ENCODE results near the gene RNASEL. TPM values are rescaled to one million over a fixed set of nuclear protein-coding genes. Genes with fewer than 3 reads are reported as not detected.

Gene RNASEL
- total and polyA plus RNA-seq, 2 donors (not counting 1 experiment from before 2014, with no cell fraction given) = 6.1 to 9.6 TPM

GRCh38 chr1:182565537-182565936, 23.5 kb downstream of the RNASEL start:
- H3K27ac ChIP-seq (ENCODE audit: insufficient read depth, low read length) = no peak overlapping the region
- H3K79me2 ChIP-seq (ENCODE audit: control insufficient read depth, insufficient read depth, low read length) = no peaks in the 10 kb centered on the region
- H3K4me3 ChIP-seq (replicated peaks in 1 of 4; ENCODE audit: control extremely low read depth in 1 of 4, insufficient read depth in 1 of 4, low read depth in 3 of 4, low read length in 4 of 4) = no peak overlapping the region
- TF ChIP-seq CTCF (conservative IDR thresholded peaks at IDR 0.05 in 1 of 2, IDR thresholded peaks at IDR 0.05 in 1 of 2; ENCODE audit: low read depth in 1 of 2, low read length in 2 of 2) (no peak), EZH2 (IDR thresholded peaks at IDR 0.05; ENCODE audit: low read length, missing control alignments) (no peak)
- no peaks in the 10 kb centered on the region for H3K9me3 ChIP-seq (ENCODE audit: control insufficient read depth, insufficient read depth, low read depth, low read length)
- no peak overlapping the region for H3K4me2 ChIP-seq (ENCODE audit: extremely low read depth, insufficient read depth, low read length)
- no peak overlapping the region for H3K9ac ChIP-seq (ENCODE audit: insufficient read depth, low read length)
- H3K27me3 ChIP-seq (ENCODE audit: control insufficient read depth, insufficient read depth, low read length) = no peaks in the 10 kb centered on the region
- H4K20me1 ChIP-seq (ENCODE audit: control insufficient read depth, extremely low read depth, insufficient read depth, low read length) = no peaks in the 10 kb centered on the region
- no peak overlapping the region for H2AFZ ChIP-seq (ENCODE audit: low read length)
- no peaks in the 10 kb centered on the region for H3K36me3 ChIP-seq (ENCODE audit: control insufficient read depth, insufficient read depth, low read length)
- no peaks in the 10 kb centered on the region for H3K4me1 ChIP-seq (ENCODE audit: control insufficient read depth, extremely low read depth, insufficient read depth, low read length)
- peak in 1 of 2 donors; percentile 2 for DNase-seq (ENCODE audit: low read depth in 2 of 2)

- no peak for TF ChIP-seq CTCF (conservative IDR thresholded peaks at IDR 0.05 in 1 of 2, IDR thresholded peaks at IDR 0.05 in 1 of 2; ENCODE audit: low read depth in 1 of 2, low read length in 2 of 2)
- no peak for TF ChIP-seq EZH2 (IDR thresholded peaks at IDR 0.05; ENCODE audit: low read length, missing control alignments)
- H3K4me3 ChIP-seq (replicated peaks in 1 of 4; ENCODE audit: control extremely low read depth in 1 of 4, insufficient read depth in 1 of 4, low read depth in 3 of 4, low read length in 4 of 4) = no peak overlapping the region
- no peak overlapping the region for H3K9ac ChIP-seq (ENCODE audit: insufficient read depth, low read length)
- no peaks in the 10 kb centered on the region for H3K79me2 ChIP-seq (ENCODE audit: control insufficient read depth, insufficient read depth, low read length)
- no peaks in the 10 kb centered on the region for H4K20me1 ChIP-seq (ENCODE audit: control insufficient read depth, extremely low read depth, insufficient read depth, low read length)
- no peaks in the 10 kb centered on the region for H3K9me3 ChIP-seq (ENCODE audit: control insufficient read depth, insufficient read depth, low read depth, low read length)
- H3K4me2 ChIP-seq (ENCODE audit: extremely low read depth, insufficient read depth, low read length) = no peak overlapping the region
- H3K36me3 ChIP-seq (ENCODE audit: control insufficient read depth, insufficient read depth, low read length) = no peaks in the 10 kb centered on the region
- DNase-seq (ENCODE audit: low read depth in 2 of 2) = no peak
- no peaks in the 10 kb centered on the region for H3K27me3 ChIP-seq (ENCODE audit: control insufficient read depth, insufficient read depth, low read length)
- H3K4me1 ChIP-seq (ENCODE audit: control insufficient read depth, extremely low read depth, insufficient read depth, low read length) = no peaks in the 10 kb centered on the region
- no peak overlapping the region for H3K27ac ChIP-seq (ENCODE audit: insufficient read depth, low read length)
- no peak overlapping the region for H2AFZ ChIP-seq (ENCODE audit: low read length)
These were observed 24.6 kb downstream of the RNASEL start for GRCh38 chr1:182564406-182565004.

- no peaks in the 10 kb centered on the region for H3K36me3 ChIP-seq (ENCODE audit: control insufficient read depth, insufficient read depth, low read length)
- DNase-seq (ENCODE audit: low read depth in 2 of 2) = no peak
- H3K4me2 ChIP-seq (ENCODE audit: extremely low read depth, insufficient read depth, low read length) = no peak overlapping the region
- no peaks in the 10 kb centered on the region for H3K79me2 ChIP-seq (ENCODE audit: control insufficient read depth, insufficient read depth, low read length)
- H3K4me3 ChIP-seq (replicated peaks in 1 of 4; ENCODE audit: control extremely low read depth in 1 of 4, insufficient read depth in 1 of 4, low read depth in 3 of 4, low read length in 4 of 4) = no peak overlapping the region
- no peaks in the 10 kb centered on the region for H3K9me3 ChIP-seq (ENCODE audit: control insufficient read depth, insufficient read depth, low read depth, low read length)
- TF ChIP-seq CTCF (conservative IDR thresholded peaks at IDR 0.05 in 1 of 2, IDR thresholded peaks at IDR 0.05 in 1 of 2; ENCODE audit: low read depth in 1 of 2, low read length in 2 of 2) (no peak), EZH2 (IDR thresholded peaks at IDR 0.05; ENCODE audit: low read length, missing control alignments) (no peak)
- H4K20me1 ChIP-seq (ENCODE audit: control insufficient read depth, extremely low read depth, insufficient read depth, low read length) = no peaks in the 10 kb centered on the region
- H3K27me3 ChIP-seq (ENCODE audit: control insufficient read depth, insufficient read depth, low read length) = no peaks in the 10 kb centered on the region
- H3K9ac ChIP-seq (ENCODE audit: insufficient read depth, low read length) = no peak overlapping the region
- no peaks in the 10 kb centered on the region for H3K4me1 ChIP-seq (ENCODE audit: control insufficient read depth, extremely low read depth, insufficient read depth, low read length)
- no peak overlapping the region for H2AFZ ChIP-seq (ENCODE audit: low read length)
- no peak overlapping the region for H3K27ac ChIP-seq (ENCODE audit: insufficient read depth, low read length)
These were observed 26.0 kb downstream of the RNASEL start for GRCh38 chr1:182563095-182563494.

Measured in fibroblast of lung (primary cell).